ENCODE data around the gene ZBTB18.
"Not testable (repeated sequence)": the region's sequence is repeated elsewhere in the genome, so short reads cannot be mapped to it uniquely, and the experiment has no call there.

ZBTB18 gene

DNA sequence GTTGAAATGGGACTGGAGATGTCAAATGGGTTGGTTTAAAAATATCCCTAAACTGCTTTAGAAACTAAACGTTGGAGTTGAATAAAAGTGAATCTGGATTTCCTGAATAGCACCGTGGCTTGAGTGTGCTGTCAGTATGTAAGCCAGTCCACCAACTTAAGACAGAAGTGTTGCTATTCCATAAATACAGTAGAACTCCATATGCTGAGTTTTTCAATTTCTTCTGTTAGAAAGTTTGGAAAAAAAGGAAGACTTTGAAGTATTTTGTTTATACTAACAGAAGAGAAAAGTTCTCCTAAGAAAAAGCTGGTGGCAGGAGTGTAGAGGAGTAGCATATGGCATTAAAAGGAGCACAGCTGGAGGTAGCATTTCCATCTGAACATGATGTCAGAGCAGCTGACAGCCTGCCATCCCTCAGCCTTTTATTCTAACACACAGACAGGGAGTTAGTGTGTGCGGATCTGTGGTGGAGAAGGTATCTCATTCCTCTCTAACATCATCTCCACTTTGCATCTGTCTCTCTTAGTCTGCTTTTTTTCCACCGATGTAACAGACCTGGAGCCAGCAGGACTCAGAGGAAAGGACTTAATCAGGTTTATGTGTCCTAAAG, at the start of gene ZBTB18:
ZBTB18 (plus strand) TSS at position 449 of the 610 bp plus-strand sequence; CDS start at position 598, 149 bp downstream.
- intact Hi-C loops (cut with DNase I): loop anchor here (1.0 to 10.0 kb wide), 4 partner anchors 13 to 339 kb away; no protein-coding TSS in a partner anchor
- peak in 5 of 10 donors; percentile 28 to 89 (median 49) for DNase-seq

DNA sequence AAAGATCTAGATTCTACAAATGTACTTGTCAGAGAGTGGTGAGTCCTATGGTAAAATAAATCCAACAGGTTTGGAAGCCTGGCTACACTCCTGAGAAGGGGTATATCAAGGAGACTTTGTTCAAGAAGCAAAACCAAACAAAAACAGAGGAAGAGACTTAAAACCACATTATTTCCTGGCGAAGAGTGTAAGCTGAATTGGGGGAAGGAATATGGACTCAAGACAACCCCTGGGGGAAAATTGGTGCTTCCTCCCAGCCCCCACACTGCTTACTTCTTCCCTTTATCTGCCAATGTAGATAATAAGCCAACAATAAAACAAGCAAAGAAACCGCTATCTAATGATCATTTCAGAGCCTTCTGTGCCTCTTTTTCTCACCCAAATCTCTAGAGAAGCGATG, 48.4 kb upstream of the ZBTB18 start:
- DNase-seq: no peak

DNA sequence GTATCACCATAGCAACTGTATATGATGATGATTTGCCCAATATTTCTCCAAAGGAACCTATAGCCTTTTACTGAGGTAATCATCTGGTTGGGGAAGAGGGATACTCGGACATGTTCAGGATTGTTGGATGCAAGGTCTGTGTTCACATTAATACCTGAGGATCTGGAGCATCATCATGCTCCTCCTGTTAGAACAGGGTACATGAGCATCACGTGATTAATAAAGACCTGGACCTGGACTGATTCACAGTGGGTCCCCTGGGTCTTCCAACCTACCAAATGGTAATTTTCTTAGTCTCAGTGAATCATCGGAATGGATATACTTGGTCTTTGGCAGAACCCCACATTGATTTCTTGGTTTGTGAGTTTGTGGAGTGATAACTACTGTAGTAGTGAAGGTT, 45.6 kb upstream of the ZBTB18 start:
- DNase-seq: no peak
- intact Hi-C loops (cut with DNase I): loop anchor here (10.0 kb wide), 1 partner anchor 59 kb away; no protein-coding TSS in a partner anchor

More for the DNA sequence above, 48.4 kb upstream of the ZBTB18 start:
- intact Hi-C loops (cut with DNase I): loop anchor here (10.0 kb wide), 1 partner anchor 62 kb away; no protein-coding TSS in a partner anchor

DNA sequence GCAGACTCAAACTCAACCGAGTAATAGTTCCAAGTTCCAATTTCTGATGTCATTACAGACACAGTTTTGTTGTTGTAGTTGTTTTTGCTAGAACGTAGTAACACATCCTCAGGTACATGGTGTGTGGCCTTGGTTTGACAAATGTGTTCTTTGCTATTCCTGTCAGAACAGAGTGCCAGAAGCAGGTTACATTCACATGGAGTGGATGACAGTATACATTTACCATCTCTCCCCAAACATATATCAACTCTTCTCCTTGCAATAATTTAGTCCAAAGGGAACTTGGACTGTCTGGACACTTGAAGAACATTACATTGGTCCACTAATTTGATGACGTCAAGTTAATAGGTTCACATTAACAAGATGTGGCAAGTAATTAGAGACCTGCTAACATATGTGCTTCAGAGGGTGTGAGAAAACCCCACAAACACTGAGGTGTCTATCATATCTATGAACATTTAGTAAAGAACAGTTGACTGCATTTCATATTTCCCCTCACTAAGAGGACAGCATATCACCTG, 44.6 kb upstream of the ZBTB18 start:
- DNase-seq: no peak
- intact Hi-C loops (cut with DNase I): loop anchor here (10.0 kb wide), 1 partner anchor 58 kb away; no protein-coding TSS in a partner anchor

DNA sequence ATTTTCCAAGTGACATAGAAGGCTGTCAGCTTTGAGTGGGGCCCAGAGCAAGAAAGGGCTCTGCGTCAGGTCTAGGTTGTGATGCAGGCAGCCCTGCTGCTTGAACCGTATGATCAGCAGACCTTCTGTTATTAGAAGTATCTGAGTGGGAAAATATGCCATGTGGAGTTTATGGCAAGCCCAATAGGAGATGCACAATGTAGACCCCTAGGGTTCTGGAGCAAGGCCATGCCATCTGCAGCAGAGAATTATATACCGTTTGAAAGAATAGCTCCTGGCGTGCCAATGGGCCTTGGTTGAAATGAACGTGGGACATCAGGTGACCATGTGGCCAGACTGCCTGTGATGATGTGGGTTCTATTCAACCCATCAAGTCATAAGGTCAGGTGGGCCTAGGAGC, 44.1 kb upstream of the ZBTB18 start:
- intact Hi-C loops (cut with DNase I): loop anchor here (10.0 kb wide), 1 partner anchor 58 kb away; no protein-coding TSS in a partner anchor
- no peak for DNase-seq

DNA sequence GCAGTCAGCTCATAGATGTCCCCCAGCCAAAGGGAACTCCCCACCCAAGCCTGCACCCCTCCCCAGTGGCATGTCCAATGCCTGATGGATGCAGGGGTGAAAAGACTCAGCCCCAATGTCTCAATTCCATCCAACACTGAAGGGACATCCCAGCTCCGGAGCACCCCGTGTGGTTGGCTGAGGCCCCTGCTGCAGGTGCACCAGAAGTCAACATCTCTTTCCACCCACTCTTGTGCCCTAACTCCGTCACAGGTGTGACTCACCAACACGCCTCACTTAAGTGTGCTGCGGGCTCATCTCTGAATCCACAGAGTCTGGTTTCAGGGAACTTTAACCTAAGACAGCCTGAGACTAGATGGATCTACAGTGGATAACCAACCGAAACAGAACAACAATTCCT, 40.9 kb upstream of the ZBTB18 start:
- intact Hi-C loops (cut with DNase I): no loop called here
- no peak for DNase-seq

DNA sequence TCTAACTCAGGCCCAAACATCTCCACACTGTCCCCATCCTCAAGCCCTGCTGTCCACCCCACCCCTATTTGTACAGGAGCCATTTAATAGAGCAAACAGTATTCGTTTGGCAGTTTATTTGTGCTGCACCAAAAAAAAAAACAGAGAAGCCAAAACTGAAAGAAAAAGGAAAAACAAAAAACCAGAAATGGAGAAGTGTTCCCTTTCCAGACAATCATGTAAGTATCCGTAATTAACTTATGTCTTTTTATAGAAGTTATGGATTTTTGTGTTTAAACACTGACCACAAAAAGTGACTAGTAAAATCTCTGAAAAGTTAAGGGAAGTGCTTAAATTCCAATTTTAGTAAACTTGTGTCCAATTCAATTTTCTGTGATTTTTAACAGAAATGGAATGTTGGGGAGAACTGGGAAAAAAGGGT, 40.4 kb upstream of the ZBTB18 start:
- intact Hi-C loops (cut with DNase I): no loop called here
- no peak for DNase-seq

DNA sequence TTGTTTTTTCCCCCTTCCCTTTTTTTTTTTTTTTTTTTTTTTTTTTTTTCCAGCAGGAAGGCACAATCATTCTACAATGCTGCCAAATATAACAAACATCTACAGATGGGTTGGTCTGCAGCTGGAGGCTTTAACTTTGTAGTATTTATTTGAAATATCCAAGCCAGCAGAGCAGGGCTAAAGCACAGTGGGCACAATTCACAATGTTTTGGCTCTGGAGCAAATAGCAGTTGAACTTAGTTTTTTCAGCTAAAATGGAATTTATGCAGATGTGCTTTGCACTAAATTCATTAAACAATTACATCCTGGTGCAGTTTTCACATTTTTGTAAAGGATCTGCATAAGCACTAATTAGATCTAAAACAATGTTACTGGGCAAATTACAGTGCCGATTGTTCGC, 39.8 kb upstream of the ZBTB18 start:
- no peak for DNase-seq
- intact Hi-C loops (cut with DNase I): no loop called here

DNA sequence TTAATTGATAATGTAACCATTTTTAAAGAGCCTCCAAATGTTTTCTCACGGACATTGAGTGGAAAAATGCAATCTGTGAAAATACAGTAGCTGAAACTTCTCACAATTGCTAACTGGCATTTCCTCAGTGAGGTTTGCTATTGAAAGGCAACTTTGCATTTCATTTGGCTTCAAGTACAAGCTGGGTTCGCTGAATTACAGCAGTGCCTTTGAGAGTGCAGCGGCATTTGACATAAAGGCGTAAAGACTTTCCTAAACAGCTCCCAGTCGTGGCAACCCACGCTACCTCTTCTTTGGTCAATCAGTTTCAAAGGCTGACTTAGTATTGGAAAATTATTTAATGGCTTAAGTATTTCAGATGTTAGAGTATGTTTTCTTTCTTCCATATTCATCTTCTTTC, 39.3 kb upstream of the ZBTB18 start:
- DNase-seq: no peak
- intact Hi-C loops (cut with DNase I): no loop called here

DNA sequence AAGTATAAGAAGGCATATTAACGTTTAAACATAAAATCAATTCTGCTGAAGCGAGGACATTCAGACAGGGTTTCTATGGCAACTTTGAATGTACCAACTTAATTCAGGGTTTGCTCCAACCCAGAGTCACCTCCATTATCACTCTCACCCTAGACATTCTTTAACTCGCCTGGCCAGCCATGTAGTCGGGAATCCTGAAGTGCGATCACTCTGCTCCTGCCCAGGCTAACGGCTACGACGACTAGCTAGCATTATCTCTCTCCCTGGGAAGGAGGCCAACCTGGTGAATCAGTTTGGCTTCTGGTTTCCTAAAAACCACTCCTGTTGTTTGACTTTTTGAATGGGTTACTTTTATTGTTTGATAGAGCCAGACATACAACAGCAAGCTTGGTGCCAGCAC, 38.9 kb upstream of the ZBTB18 start:
- no peak for DNase-seq
- intact Hi-C loops (cut with DNase I): no loop called here

DNA sequence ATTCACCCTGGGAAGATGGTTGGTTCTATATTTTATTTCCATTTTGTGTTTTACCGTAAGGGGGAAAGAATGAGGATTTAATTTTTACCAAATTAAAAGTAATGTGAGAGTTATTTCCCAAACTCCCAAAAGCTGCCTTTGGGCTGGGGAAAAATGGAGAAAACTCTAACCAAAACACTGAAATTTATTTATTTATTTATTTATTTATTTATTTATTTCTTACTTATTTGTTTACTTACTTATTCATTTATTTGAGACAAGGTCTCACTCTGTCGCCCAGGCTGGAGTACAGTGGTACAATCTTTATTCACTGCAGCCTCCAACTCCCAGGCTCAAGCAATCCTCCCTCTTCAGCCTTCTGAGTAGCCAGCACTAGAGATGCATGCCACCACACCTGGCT, 38.0 kb upstream of the ZBTB18 start:
- no peak for DNase-seq
- intact Hi-C loops (cut with DNase I): no loop called here

DNA sequence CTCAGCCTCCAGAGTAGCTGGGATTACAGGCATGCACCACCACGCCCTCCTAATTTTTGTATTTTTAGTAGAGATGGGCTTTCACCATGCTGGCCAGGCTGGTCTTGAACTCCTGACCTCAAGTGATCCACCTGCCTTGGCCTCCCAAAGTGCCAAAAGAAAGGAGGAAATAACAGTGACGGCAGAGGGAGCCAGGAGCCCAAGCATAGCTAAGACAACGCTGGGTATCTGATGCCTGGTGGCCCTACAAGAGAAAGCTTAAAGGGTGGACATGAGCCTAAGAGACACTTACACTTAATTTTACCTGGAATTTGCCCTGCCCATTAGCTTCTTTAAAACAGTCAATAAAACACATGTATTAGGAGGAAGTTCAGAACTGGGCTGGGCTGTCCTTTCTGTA, 36.2 kb upstream of the ZBTB18 start:
- peak in 1 of 10 donors; percentile 7 for DNase-seq
- intact Hi-C loops (cut with DNase I): not testable (repeated sequence)

DNA sequence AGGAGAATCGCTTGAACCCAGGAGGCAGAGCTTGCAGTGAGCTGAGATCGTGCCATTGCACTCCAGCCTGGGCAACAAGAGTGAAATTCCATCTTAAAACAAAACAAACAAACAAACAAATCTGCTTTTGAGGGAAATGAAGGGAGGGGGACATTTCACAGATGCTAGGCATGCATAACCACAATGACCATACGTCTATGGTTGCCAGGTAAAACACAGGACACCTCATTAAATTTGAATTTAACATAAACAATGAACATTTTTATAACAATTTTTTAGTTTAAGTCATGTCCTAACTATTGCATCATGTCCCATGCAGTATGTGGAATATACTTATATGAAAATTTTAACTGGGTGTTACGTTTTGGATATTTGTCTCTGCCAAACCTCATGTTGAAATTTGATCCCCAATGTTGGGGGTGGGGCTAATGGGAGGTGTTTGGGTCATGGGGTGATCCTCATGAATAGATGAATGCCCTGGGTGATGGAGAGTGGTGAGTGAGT, 31.0 kb upstream of the ZBTB18 start:
- intact Hi-C loops (cut with DNase I): no loop called here
- peak in 1 of 10 donors; percentile 3 for DNase-seq

DNA sequence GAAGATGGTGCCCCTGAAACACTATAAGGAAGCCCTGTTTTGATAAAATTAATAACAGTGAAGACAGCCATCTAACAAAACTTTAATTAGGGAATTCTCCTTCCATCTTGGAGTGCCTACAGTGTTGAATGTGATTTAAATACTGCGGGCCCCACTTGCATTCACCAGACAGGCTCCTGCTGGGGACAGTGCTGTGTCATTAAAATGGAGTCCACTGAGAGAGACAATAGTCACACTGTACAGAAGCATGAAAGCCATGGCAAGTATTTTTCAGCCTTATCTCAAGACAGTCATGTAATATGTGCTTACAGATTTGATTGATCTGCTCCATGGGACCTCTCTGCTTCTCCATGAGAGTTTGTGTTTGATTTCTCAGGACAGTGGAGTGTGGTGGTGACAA, 29.7 kb upstream of the ZBTB18 start:
- no peak for DNase-seq
- intact Hi-C loops (cut with DNase I): no loop called here

DNA sequence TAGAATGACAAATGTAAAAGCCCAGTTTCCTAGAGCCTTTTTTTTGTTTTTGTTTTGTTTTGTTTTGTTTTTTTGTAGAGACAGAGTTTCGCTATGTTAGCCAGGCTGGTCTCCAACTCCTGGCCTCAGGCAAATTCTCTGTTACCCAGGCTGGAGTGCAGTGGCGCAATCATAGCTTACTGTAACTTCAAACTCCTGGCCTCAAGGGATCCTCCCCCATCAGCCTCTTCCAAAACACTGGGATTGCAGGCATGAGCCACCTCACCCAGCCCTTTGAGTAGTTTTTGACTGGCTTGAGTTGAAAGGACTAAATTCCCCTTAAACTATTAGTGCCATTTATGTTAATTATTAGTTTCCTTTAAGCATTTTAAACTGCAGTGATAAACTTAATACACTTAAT, 28.8 kb upstream of the ZBTB18 start:
- no peak for DNase-seq
- intact Hi-C loops (cut with DNase I): no loop called here

DNA sequence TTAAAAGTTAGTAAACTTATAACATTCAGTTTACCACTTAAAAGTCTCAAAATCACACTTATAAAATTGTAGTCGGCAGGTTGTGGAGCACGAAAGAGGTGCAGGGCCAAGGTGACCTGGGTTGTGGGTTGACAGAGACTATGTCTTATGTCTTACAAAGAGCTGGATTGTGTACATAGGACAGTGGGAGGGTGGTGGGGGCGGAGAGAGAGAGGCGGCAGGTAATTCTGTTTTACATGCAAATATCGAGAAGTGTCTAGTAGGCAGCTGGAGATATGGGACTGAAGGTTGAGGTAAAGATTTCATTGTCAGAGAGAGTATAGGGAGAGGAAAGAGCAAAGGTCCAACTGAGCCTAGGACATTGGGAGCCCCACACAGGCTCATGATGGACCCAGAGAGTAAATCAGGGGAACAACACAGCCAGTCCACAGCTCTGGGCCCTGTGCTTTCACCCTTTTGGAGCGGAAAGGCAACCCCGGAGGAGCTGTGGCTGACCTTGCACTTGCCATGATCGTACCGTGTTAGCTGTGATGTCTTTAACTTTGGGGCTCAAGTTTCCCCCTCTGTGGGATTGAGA, 28.1 kb upstream of the ZBTB18 start:
- intact Hi-C loops (cut with DNase I): no loop called here
- DNase-seq: peak in 1 of 10 donors; percentile 8

DNA sequence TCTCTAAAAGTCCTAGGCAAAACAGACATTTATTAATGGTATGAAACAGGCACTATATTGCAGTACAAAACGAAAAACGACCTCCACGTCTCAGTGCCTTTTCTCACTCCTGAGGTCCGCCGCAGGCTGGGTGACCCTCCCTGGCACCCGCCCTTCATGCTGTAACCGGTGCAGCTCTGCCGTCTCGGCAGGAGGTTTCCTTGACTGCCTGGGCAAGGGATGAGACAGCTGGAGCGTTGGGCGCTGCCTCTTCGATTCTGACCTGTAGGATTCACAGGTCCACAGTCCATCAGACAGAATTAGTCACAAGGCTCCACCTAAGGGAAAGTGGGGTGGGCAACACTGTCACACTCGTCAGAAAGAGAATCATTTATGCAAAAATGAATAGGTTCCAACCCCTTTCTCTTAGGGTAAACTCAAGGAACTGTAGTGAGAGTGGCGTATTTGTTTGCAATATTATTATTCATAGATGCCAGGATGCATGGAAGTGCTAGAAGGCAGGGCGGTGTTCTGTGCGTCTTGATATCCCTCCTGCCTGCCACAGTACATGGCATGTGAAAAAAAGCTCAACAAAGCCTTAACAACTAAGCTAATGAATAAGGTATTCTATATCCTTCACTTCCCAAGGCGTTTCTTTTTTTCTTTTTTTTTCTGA, 23.5 kb upstream of the ZBTB18 start:
- intact Hi-C loops (cut with DNase I): no loop called here
- no peak for DNase-seq

DNA sequence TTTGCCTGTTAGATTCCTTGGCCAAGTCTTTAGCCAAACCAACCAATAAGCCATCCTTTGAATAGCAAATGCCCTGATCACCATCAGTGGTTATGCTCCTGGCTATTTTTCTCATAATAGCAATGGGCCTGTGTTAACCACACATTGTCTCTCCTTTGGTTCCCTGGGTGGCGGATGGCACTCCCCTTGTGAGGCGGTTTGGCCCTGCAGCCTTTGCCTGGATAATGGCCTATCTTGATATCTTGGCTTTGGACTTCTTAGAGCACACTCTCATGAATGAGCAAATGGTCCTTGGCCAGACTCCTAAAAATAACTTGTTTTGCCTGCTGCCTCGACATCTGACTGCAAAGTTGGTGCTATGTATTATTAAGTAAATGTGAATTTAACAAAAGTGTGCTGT, 22.4 kb upstream of the ZBTB18 start:
- no peak for DNase-seq
- intact Hi-C loops (cut with DNase I): no loop called here

DNA sequence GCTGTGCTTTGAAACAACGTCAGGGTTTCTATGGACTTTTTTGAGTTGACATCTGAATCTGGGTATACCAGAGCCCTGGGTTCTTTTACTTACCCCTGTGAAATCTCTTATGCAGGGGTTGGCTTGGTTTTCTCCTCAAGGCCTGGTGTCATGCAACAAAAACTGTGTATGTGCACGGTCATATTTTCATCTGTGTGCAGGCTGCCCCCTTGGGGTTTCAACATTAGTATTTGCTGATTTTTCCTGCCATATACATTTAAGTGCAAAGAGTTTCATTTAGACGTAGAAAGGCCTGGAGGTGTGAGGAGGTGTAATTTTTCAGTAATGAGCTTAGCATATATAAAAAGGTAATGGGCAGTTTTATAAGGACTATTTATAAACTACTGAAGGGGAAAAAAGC, 22.0 kb upstream of the ZBTB18 start:
- intact Hi-C loops (cut with DNase I): no loop called here
- DNase-seq: no peak

DNA sequence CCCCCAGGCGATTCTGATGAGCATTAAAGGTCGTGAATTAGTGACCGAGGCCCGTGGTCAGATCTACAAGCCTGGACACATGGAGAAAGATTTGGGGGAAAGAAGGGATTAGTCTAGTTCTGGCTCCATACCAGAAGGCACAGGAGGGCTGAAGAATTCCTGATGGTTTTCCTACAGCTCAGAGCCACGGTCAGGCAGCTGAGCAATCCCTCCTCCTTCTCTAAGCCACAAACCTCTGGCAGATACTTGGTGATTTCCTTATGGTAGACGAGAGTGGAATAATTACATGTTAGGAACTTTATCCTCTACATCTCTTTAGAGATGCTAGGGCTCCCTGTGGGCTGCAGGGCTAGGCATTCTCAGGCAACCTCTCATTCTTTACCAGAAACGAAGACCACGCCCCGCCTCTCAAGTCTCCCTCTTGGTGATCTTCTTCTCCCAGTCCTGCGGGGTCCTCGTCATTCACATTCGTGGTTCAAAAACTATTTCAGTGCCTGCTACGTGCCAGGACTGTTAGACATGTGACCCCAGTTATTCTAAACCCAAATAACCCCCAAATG, 20.5 kb upstream of the ZBTB18 start:
- intact Hi-C loops (cut with DNase I): no loop called here
- DNase-seq: peak in 1 of 10 donors; percentile 16

DNA sequence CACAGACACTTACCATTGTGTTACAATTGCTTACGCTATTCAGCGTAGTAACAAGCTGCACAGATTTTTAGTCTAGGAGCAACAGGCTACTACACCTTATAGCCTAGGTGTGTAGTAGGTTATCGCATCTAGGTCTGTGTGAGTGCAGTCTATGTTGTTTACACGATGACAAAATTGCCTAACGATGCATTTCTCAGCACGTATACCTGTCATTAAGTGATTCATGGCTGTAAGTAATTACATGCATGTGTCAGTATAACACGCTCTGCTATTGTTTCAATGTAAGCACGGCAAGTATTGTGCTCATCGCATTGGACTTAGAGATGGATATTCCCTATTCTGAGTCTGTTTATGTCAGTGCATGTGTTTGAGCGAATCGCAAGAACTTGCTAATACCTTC, 15.7 kb upstream of the ZBTB18 start:
- no peak for DNase-seq
- intact Hi-C loops (cut with DNase I): no loop called here
